GM18907 (cell line): ENCODE measurements around the gene P3H1.
A peak's percentile ranks its signal among the peaks of the same experiment; 100 is the strongest.
"Not testable (repeated sequence)": the region's sequence is repeated elsewhere in the genome, so short reads cannot be mapped to it uniquely, and the experiment has no call there.

ENCODE experiments used
- ATAC-seq: cut with Tn5 transposase; IDR thresholded peaks from one replicate; pipeline ENCODE4 v1.9.1; 2021; ENCODE audit warnings: mild to moderate bottlenecking, moderate library complexity; ENCODE audit not compliant: unreplicated experiment

Gene P3H1

DNA sequence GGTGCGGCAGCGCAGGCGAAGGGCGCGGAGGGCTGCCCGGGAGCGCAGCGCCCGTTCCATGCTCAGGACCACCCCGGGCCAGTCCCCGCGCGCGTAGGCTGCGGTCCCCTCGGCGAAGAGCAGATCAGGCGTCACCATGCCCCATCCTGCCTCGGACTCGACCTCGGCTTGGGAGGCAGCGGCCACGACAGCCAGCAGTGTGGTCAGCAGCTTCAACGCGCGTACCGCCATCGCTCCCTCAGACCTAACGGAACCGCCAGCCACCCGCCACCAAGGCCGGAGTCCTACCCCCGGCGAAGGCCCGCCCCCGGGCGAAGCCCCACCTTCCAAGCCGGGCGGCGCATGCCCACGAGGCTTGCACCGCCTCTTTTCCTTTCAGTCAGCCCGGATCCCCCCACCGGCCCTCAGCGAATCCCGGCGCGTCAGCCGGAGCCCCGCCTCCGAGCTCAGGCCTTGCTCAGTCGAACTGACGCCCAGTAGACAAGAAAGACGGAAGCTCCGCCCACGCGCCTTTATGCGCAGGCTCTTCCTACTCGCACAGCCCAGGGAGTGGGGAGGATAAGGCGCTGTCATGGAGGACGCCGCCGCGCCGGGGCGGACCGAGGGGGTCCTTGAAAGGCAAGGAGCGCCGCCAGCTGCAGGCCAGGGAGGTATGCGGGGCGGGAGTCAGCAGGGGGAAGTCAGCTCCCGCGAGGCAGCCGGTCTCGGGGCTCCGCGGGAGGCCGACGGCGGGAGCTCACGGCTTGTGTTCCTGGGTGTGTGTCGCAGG, at the start of gene P3H1, which contains the start of gene C1orf50:
Gene P3H1 (minus strand): TSS at position 288 of the 769 bp plus-strand sequence. CDS start 57 bp downstream, at position 231.
Gene C1orf50 (plus strand): TSS at position 509 of the 769 bp plus-strand sequence. CDS start 63 bp downstream, at position 572.
- peak; percentile 91 for ATAC-seq

GRCh38 chr1:42815941-42816584, 49.2 kb upstream of the P3H1 start:
- ATAC-seq: peak; percentile 2

DNA sequence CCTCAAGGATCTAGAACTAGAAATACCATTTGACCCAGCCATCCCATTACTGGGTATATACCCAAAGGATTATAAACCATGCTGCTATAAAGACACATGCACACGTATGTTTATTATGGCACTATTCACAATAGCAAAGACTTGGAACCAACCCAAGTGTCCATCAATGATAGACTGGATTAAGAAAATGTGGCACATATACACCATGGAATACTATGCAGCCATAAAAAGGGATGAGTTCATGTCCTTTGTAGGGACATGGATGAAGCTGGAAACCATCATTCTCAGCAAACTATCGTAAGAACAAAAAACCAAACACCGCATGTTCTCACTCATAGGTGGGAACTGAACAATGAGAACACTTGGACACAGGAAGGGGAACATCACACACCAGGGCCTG, 48.0 kb upstream of the P3H1 start:
- ATAC-seq: not testable (repeated sequence)

DNA sequence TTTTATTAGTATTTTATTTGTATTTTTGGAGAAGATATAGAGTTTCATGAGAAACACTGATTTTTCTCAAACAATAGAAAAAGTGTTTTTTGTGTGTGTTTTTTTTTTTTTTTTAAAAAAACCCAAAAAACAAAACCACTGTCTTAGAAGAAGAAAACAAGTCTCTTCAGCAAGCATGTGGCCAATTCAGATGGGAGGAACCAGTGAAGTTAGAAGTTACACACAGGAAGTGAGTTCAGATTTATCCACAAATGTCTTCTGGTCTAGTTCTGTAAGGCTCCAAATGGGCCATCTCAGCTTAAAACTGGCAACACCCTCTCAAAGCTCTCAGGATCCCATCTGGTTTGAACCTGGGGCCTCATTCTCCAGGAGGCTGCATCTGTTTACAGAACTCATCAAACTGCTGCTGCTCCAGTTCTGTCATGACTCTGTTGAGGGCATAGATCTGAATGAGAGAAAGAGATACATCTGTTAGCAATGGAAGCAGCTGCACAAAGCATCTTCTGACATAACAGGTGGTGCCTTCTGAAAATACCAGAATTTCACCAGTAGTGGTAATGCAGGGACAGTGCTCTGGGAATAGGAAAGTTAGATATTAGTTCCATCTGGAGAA, 40.3 kb upstream of the P3H1 start:
- no peak for ATAC-seq

- ATAC-seq: no peak
Observed at GRCh38 chr1:42806593-42806992, 39.8 kb upstream of the P3H1 start.

GRCh38 chr1:42806171-42806570, 39.3 kb upstream of the P3H1 start:
- ATAC-seq: no peak

DNA sequence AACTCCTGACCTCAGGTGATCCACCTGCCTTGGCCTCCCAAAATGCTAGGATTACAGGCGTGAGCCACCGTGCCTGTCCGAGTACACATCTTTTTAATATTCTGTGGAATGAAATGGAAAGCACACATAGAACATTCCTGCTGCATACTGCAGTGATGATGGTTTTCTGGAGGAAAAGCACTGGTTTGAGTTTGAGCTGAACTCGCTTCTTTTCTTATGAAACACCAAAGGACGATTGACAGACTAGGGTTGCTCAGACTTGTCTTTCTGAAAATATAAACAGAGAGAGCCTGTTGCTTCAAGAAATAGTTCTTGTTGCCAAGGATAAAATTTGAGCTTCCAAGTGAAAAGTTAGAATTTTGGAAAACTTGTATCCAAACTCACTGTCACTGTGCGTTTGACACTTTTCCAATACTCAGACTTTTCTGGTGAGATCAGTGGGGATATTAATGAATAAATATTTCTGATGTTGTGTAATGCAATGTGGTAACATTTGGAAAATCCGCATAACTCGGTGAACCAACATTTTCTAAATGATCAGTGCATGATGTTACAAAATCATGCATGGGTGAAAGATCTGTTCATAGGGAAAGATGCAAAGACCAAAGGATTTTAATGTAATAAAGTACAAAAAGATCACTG, 35.1 kb upstream of the P3H1 start:
- ATAC-seq: no peak

DNA sequence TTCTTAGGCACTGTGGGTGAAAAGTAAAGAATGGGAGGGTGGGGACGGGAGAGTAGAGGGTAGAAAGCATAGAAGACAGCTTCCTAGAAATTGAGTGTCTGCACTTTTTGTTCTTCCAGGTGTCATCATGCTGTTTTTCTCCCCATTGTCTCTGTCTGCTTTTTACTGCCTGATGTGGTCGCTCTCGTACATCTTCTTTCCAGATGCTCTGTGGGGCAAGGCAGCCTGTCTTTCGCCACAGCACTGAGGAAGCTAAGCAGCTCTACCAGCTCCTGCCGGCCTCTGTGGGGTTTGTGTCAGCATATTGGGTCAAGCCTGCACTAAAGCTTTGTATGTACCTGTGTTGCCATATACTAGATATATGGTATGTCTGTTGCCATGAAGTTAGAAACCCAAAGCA, 31.2 kb upstream of the P3H1 start:
- ATAC-seq: no peak

GRCh38 chr1:42797414-42797813, 30.6 kb upstream of the P3H1 start:
- no peak for ATAC-seq

DNA sequence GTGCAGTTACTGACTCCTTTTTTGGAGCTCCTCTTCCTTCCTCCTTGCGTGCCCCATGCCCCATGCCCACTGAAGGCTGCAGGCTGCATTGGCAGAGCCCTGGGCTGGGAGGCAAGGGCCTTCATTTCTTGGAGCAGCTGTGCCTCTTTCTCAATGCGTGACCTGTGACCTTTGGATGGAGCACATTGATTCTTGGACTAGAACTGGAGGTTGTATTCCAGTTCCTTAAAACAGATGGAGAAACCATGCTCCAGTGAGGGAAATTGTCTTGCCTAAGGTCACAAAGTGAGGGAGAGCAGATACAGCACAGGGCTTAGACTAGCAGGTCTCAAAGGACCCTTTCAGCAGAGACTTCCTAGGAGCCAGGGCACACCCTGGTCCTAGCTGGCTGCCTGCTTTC, 27.0 kb upstream of the P3H1 start:
- ATAC-seq: no peak

DNA sequence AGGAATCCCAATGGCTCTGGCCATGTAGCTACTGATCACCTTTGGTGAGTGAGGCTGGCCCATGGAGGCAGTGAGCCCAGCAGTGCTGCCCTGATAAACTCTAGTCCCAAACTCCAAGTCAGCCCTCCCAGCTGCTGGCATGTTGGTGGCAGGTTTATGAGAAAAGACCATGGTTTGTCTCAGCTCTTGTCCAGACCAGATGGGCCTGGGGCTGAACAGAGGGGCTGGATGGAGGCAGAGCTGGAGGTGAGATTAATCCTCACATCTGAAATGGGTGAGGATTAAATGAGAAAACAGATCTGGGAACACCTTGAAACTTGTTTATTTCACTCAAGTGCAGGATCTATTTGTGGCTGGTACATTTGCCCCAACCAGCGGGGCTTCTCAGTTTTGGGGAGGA, 21.2 kb upstream of the P3H1 start:
- ATAC-seq: no peak

GRCh38 chr1:42786097-42786496, 19.3 kb upstream of the P3H1 start:
- no peak for ATAC-seq

- ATAC-seq: no peak
Observed at GRCh38 chr1:42784946-42785693, 18.3 kb upstream of the P3H1 start, which contains the start of gene TMEM269. Gene TMEM269 (plus strand): TSS chr1:42784991. CDS start chr1:42789894, 4,903 bp downstream.

DNA sequence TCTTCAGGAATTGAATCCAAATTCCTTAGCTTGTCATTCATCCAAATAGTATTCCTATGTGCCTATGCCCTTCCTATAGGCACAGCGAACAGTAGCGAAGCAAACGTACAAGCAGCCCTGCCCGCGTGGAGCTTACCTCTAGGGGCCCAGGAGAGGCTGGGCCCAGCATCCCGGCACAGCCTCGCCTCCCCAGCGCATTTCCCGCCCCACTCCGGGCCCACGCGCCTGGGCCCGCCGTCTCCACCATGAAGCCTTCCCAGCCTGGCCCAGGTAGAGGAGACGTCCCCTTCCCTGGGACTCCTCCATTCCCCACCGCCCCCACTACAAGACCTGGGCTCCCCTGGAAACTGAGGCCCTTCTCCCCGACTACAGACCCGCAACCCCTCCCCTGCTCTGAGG, 17.7 kb upstream of the P3H1 start:
- ATAC-seq: no peak

- ATAC-seq: no peak
Observed at GRCh38 chr1:42783092-42783491, 16.3 kb upstream of the P3H1 start.

DNA sequence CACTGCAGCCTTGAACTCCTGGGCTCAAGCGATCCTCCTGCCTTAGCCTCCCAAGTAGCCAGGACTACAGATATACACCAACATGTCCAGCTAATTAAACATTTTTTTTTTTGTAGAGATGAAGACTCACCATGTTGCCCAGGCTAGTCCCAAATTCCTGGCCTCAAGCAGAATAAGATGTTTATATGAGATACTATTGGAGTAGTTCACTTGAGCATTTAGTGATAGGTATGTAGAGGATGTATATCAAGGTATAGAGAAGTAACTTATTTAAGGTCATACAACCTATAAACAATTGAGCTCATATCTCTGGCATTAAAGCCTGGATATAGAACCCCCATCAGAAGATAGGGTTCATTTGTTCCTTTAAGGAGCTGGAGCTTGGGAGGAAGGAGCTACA, 13.3 kb upstream of the P3H1 start:
- no peak for ATAC-seq

DNA sequence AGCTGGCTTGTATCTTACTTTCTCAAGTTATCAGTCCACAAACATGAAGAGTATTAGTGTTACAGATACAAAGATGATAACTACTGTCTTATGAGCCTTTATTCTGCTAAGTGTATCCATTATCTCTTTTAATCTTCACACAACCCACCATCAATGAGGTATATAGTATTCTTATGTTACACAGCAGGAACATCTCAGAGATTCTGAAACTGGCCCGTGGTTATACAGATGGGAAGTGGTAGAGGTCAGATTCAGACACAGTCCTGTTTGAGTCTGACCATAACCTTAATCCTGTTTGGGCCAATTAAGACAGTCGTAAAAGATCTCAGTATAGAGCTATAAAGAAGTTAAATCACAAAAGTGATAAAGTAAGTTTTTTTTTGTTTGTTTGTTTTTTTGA, 12.9 kb upstream of the P3H1 start:
- ATAC-seq: peak; percentile 53

DNA sequence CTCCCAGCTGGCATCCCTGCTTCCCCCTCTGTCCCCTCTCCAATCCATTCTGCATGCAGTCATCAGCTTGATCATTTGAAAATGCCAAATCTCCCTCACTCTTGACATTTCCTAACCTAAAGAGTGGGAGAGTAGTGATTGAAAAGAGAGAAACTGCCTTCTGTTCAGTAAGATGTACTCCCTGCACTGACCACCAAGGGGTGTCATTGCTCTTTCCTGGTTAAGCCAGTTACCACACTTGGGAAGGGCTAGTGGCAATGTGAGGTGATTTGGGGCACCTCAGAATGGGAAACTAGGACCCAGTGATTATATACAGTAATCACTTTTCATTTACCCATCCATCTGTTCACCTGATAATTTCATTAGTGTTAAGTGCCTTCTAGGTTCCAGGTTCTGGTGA, 11.0 kb upstream of the P3H1 start:
- no peak for ATAC-seq

- no peak for ATAC-seq
Observed at GRCh38 chr1:42776502-42776901, 9.7 kb upstream of the P3H1 start.

GRCh38 chr1:42774928-42775526, 8.2 kb upstream of the P3H1 start:
- ATAC-seq: no peak
